MCF 10A (cell line): Measurements from ENCODE around the gene DPP9. TPM values are rescaled to one million over a fixed set of nuclear protein-coding genes. Genes with fewer than 3 reads are reported as not detected.

Experiments
- BruUV-seq: library from RNA; stranded (reverse); fragments of 400-500 nt; replicated peaks from 2 replicates; lab custom pipeline; 2021; lab: Mats Ljungman, UMichigan
- CTCF ChIA-PET: fragments of 300-600 bp; sonication (Branson Sonifier 250); formaldehyde crosslinking; extraction: SDS; loops from one replicate; lab custom pipeline; 2021; ENCODE audit warnings: antibody characterized with exemption, inconsistent platforms; lab: Yijun Ruan, JAX
- POLR2A ChIA-PET: fragments of 300-600, 350-650 bp; sonication (Branson Sonifier 250); formaldehyde crosslinking; extraction: SDS; loops from one replicate; lab custom pipeline; 2020; ENCODE audit warnings: antibody characterized with exemption, inconsistent platforms; lab: Yijun Ruan, JAX
- DNase-seq: peaks from one replicate; pipeline ENCODE4 v3.0.0-alpha.2; 2018; ENCODE audit not compliant: unreplicated experiment
- H3K27ac Mint-ChIP-seq: one replicate; pipeline ENCODE4 v1.8.0; 2022; ENCODE audit warnings: mild to moderate bottlenecking, low read depth, mixed read lengths; ENCODE audit not compliant: unreplicated experiment
- H3K27me3 Mint-ChIP-seq: one replicate; pipeline ENCODE4 v1.8.0; 2022; ENCODE audit warnings: mixed read lengths; ENCODE audit not compliant: insufficient read depth, unreplicated experiment
- H3K36me3 Mint-ChIP-seq: one replicate; pipeline ENCODE4 v1.8.0; 2022; ENCODE audit warnings: mild to moderate bottlenecking, moderate library complexity, mixed read lengths; ENCODE audit not compliant: insufficient read depth, unreplicated experiment
- H3K4me1 Mint-ChIP-seq: one replicate; pipeline ENCODE4 v1.8.0; 2022; ENCODE audit warnings: mixed read lengths; ENCODE audit not compliant: insufficient read depth, unreplicated experiment
- H3K4me3 Mint-ChIP-seq: one replicate; pipeline ENCODE4 v1.8.0; 2022; ENCODE audit warnings: mild to moderate bottlenecking, moderate library complexity, mixed read lengths; ENCODE audit not compliant: unreplicated experiment
- H3K9me3 Mint-ChIP-seq: one replicate; pipeline ENCODE4 v1.8.0; 2022; ENCODE audit warnings: mixed read lengths; ENCODE audit not compliant: unreplicated experiment
- intact Hi-C: fragments of 100-400 bp; cut with micrococcal nuclease; formaldehyde crosslinking; loops from 2 replicates; pipeline ENCODE4 v1.14.1; 2022
- total RNA-seq: library from RNA; stranded (reverse); gene quantifications from 2 replicates; pipeline ENCODE4 v1.2.3, GENCODE V29; 2022
- TF ChIP-seq, protein P1 (sequence below): fragments of 200-600 bp; IDR thresholded peaks from one replicate; pipeline ENCODE4 v1.8.0; 2022; ENCODE audit warnings: antibody characterized with exemption, mild to moderate bottlenecking; ENCODE audit not compliant: unreplicated experiment

DPP9 gene
- total RNA-seq, 1 experiment from 2014 or later = 90.6 TPM

DNA sequence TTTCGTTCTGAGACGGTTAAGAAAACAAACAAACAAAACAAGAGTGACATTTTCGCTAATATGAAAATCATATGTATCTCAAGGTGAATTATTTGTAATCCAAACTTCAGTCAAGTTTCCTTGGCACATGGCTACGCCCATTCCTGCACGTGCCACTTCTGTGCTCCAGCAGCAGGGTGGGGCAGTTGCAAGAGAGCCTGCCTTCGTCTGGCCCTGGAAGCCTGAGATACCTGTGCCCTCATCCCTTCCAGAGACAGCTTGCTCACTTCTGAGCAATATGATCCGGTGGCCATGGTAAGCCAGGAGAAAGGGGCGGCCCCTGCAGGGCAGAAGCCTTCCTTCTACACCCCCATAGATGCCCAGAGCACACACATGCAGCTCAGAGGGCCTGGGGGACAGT lies 22.1 kb downstream of the DPP9 start:
- H3K4me3 Mint-ChIP-seq = no peak overlapping the region
- CTCF ChIA-PET = interaction anchor here (0.7 kb wide), 1 partner anchor 89 kb away, joined by 3 read pairs; no protein-coding TSS in a partner anchor
- peaks cover 73% of the 10 kb centered on the region for H3K36me3 Mint-ChIP-seq
- peaks cover 13% of the 10 kb centered on the region for H3K4me1 Mint-ChIP-seq
- DNase-seq = no peak
- intact Hi-C loops = no loop called here
- TF ChIP-seq, protein P1, sequence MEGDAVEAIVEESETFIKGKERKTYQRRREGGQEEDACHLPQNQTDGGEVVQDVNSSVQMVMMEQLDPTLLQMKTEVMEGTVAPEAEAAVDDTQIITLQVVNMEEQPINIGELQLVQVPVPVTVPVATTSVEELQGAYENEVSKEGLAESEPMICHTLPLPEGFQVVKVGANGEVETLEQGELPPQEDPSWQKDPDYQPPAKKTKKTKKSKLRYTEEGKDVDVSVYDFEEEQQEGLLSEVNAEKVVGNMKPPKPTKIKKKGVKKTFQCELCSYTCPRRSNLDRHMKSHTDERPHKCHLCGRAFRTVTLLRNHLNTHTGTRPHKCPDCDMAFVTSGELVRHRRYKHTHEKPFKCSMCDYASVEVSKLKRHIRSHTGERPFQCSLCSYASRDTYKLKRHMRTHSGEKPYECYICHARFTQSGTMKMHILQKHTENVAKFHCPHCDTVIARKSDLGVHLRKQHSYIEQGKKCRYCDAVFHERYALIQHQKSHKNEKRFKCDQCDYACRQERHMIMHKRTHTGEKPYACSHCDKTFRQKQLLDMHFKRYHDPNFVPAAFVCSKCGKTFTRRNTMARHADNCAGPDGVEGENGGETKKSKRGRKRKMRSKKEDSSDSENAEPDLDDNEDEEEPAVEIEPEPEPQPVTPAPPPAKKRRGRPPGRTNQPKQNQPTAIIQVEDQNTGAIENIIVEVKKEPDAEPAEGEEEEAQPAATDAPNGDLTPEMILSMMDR = no peak
- no peaks in the 10 kb centered on the region for H3K27me3 Mint-ChIP-seq
- no TSS peak for BruUV-seq
- H3K27ac Mint-ChIP-seq = no peak overlapping the region
- no peaks in the 10 kb centered on the region for H3K9me3 Mint-ChIP-seq
- POLR2A ChIA-PET = no interaction called here

GRCh38 chr19:4700693-4700970 lies 23.0 kb downstream of the DPP9 start:
- no peak overlapping the region for H3K27ac Mint-ChIP-seq
- H3K9me3 Mint-ChIP-seq = no peaks in the 10 kb centered on the region
- H3K4me3 Mint-ChIP-seq = no peak overlapping the region
- TF ChIP-seq, protein P1 = no peak
- H3K36me3 Mint-ChIP-seq = peaks cover 77% of the 10 kb centered on the region
- DNase-seq = no peak
- CTCF ChIA-PET = no interaction called here
- no peaks in the 10 kb centered on the region for H3K27me3 Mint-ChIP-seq
- POLR2A ChIA-PET = interaction anchor here (0.6 kb wide), 1 partner anchor 22 kb away, joined by 4 read pairs; no protein-coding TSS in a partner anchor
- intact Hi-C loops = no loop called here
- H3K4me1 Mint-ChIP-seq = peaks cover 13% of the 10 kb centered on the region
- BruUV-seq = no TSS peak

- DNase-seq = no peak
- H3K4me1 Mint-ChIP-seq = peaks cover 13% of the 10 kb centered on the region
- H3K27me3 Mint-ChIP-seq = no peaks in the 10 kb centered on the region
- H3K36me3 Mint-ChIP-seq = peaks cover 83% of the 10 kb centered on the region
- BruUV-seq = no TSS peak
- intact Hi-C loops = no loop called here
- CTCF ChIA-PET = no interaction called here
- no peaks in the 10 kb centered on the region for H3K9me3 Mint-ChIP-seq
- POLR2A ChIA-PET = no interaction called here
- H3K27ac Mint-ChIP-seq = no peak overlapping the region
- H3K4me3 Mint-ChIP-seq = no peak overlapping the region
- TF ChIP-seq, protein P1 = no peak
Observed at GRCh38 chr19:4699826-4700692, 23.6 kb downstream of the DPP9 start.

GRCh38 chr19:4697304-4697703 lies 26.3 kb downstream of the DPP9 start:
- no peak for DNase-seq
- no TSS peak for BruUV-seq
- Mint-ChIP-seq H3K4me3 (no peak overlapping the region), H3K27me3 (no peaks in the 10 kb centered on the region), H3K4me1 (peaks cover 28% of the 10 kb centered on the region), H3K9me3 (no peaks in the 10 kb centered on the region), H3K36me3 (peaks cover 90% of the 10 kb centered on the region), H3K27ac (peak overlapping the region; percentile 64)
- ChIA-PET CTCF (no interaction called here), POLR2A (interaction anchor here (1.2 to 5.9 kb wide), 2 partner anchors 13 to 16 kb away, joined by 3 to 62 read pairs; no protein-coding TSS in a partner anchor)
- intact Hi-C loops = no loop called here
- TF ChIP-seq, protein P1 = no peak
